Measurements from ENCODE around the gene GRXCR1. TPM values are rescaled to one million over a fixed set of nuclear protein-coding genes. Genes with fewer than 3 reads are reported as not detected.

GRXCR1 gene
- total and polyA plus RNA-seq, 2 experiments from 2014 or later, result not detected

DNA sequence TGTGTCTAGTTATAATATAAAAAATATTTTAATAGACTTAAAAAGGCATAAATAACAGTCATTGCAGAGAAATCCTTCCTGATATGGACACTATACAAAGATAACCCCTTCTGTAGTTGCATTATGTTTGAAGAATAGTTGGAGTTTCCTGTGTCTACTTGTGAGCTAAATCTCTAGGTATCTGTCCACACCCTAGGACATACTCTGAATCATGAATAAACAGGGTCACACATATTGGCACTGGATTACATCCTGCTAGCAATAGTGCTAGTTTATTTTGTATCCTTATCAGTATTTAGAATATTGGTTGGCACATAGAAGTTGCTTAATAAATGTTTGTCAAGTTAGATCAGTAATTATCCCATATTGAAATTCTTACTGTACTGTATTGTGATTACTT lies 173.9 kb downstream of the GRXCR1 start:
- TF ChIP-seq EZH2phosphoT487 (IDR thresholded peaks at IDR 0.05; ENCODE audit: unreplicated experiment) (no peak), ZNF114 (CRISPR knock-in tag; IDR thresholded peaks at IDR 0.05) (no peak), JUNB (IDR thresholded peaks at IDR 0.05; ENCODE audit: unreplicated experiment) (no peak), ZNF331 (CRISPR knock-in tag; IDR thresholded peaks at IDR 0.05; ENCODE audit: low read depth) (no peak), EZH2 (IDR thresholded peaks at IDR 0.05; ENCODE audit: low read depth, unreplicated experiment) (no peak), STAT1 (IDR thresholded peaks at IDR 0.05; ENCODE audit: unreplicated experiment) (no peak), NANOG (IDR thresholded peaks at IDR 0.05; ENCODE audit: borderline replicate concordance) (no peak), POLR2AphosphoS5 (IDR thresholded peaks at IDR 0.05; ENCODE audit: low read depth) (no peak), CREB1 (CRISPR knock-in tag; IDR thresholded peaks at IDR 0.05; ENCODE audit: low read depth) (no peak)
- TF ChIP-seq, protein P1, sequence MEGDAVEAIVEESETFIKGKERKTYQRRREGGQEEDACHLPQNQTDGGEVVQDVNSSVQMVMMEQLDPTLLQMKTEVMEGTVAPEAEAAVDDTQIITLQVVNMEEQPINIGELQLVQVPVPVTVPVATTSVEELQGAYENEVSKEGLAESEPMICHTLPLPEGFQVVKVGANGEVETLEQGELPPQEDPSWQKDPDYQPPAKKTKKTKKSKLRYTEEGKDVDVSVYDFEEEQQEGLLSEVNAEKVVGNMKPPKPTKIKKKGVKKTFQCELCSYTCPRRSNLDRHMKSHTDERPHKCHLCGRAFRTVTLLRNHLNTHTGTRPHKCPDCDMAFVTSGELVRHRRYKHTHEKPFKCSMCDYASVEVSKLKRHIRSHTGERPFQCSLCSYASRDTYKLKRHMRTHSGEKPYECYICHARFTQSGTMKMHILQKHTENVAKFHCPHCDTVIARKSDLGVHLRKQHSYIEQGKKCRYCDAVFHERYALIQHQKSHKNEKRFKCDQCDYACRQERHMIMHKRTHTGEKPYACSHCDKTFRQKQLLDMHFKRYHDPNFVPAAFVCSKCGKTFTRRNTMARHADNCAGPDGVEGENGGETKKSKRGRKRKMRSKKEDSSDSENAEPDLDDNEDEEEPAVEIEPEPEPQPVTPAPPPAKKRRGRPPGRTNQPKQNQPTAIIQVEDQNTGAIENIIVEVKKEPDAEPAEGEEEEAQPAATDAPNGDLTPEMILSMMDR (conservative IDR thresholded peaks at IDR 0.05; ENCODE audit: low read depth in 2 of 2), result no peak
- TF ChIP-seq, protein P2, sequence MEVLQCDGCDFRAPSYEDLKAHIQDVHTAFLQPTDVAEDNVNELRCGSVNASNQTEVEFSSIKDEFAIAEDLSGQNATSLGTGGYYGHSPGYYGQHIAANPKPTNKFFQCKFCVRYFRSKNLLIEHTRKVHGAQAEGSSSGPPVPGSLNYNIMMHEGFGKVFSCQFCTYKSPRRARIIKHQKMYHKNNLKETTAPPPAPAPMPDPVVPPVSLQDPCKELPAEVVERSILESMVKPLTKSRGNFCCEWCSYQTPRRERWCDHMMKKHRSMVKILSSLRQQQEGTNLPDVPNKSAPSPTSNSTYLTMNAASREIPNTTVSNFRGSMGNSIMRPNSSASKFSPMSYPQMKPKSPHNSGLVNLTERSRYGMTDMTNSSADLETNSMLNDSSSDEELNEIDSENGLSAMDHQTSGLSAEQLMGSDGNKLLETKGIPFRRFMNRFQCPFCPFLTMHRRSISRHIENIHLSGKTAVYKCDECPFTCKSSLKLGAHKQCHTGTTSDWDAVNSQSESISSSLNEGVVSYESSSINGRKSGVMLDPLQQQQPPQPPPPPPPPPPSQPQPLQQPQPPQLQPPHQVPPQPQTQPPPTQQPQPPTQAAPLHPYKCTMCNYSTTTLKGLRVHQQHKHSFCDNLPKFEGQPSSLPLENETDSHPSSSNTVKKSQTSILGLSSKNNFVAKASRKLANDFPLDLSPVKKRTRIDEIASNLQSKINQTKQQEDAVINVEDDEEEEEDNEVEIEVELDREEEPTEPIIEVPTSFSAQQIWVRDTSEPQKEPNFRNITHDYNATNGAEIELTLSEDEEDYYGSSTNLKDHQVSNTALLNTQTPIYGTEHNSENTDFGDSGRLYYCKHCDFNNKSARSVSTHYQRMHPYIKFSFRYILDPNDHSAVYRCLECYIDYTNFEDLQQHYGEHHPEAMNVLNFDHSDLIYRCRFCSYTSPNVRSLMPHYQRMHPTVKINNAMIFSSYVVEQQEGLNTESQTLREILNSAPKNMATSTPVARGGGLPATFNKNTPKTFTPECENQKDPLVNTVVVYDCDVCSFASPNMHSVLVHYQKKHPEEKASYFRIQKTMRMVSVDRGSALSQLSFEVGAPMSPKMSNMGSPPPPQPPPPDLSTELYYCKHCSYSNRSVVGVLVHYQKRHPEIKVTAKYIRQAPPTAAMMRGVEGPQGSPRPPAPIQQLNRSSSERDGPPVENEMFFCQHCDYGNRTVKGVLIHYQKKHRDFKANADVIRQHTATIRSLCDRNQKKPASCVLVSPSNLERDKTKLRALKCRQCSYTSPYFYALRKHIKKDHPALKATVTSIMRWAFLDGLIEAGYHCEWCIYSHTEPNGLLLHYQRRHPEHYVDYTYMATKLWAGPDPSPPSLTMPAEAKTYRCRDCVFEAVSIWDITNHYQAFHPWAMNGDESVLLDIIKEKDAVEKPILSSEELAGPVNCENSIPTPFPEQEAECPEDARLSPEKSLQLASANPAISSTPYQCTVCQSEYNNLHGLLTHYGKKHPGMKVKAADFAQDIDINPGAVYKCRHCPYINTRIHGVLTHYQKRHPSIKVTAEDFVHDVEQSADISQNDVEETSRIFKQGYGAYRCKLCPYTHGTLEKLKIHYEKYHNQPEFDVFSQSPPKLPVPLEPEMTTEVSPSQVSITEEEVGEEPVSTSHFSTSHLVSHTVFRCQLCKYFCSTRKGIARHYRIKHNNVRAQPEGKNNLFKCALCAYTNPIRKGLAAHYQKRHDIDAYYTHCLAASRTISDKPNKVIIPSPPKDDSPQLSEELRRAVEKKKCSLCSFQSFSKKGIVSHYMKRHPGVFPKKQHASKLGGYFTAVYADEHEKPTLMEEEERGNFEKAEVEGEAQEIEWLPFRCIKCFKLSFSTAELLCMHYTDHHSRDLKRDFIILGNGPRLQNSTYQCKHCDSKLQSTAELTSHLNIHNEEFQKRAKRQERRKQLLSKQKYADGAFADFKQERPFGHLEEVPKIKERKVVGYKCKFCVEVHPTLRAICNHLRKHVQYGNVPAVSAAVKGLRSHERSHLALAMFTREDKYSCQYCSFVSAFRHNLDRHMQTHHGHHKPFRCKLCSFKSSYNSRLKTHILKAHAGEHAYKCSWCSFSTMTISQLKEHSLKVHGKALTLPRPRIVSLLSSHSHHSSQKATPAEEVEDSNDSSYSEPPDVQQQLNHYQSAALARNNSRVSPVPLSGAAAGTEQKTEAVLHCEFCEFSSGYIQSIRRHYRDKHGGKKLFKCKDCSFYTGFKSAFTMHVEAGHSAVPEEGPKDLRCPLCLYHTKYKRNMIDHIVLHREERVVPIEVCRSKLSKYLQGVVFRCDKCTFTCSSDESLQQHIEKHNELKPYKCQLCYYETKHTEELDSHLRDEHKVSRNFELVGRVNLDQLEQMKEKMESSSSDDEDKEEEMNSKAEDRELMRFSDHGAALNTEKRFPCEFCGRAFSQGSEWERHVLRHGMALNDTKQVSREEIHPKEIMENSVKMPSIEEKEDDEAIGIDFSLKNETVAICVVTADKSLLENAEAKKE (CRISPR knock-in tag; IDR thresholded peaks at IDR 0.05), result no peak
- TF ChIP-seq, protein P3, sequence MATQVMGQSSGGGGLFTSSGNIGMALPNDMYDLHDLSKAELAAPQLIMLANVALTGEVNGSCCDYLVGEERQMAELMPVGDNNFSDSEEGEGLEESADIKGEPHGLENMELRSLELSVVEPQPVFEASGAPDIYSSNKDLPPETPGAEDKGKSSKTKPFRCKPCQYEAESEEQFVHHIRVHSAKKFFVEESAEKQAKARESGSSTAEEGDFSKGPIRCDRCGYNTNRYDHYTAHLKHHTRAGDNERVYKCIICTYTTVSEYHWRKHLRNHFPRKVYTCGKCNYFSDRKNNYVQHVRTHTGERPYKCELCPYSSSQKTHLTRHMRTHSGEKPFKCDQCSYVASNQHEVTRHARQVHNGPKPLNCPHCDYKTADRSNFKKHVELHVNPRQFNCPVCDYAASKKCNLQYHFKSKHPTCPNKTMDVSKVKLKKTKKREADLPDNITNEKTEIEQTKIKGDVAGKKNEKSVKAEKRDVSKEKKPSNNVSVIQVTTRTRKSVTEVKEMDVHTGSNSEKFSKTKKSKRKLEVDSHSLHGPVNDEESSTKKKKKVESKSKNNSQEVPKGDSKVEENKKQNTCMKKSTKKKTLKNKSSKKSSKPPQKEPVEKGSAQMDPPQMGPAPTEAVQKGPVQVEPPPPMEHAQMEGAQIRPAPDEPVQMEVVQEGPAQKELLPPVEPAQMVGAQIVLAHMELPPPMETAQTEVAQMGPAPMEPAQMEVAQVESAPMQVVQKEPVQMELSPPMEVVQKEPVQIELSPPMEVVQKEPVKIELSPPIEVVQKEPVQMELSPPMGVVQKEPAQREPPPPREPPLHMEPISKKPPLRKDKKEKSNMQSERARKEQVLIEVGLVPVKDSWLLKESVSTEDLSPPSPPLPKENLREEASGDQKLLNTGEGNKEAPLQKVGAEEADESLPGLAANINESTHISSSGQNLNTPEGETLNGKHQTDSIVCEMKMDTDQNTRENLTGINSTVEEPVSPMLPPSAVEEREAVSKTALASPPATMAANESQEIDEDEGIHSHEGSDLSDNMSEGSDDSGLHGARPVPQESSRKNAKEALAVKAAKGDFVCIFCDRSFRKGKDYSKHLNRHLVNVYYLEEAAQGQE (IDR thresholded peaks at IDR 0.05; ENCODE audit: unreplicated experiment), result no peak
- TF ChIP-seq, protein P4, sequence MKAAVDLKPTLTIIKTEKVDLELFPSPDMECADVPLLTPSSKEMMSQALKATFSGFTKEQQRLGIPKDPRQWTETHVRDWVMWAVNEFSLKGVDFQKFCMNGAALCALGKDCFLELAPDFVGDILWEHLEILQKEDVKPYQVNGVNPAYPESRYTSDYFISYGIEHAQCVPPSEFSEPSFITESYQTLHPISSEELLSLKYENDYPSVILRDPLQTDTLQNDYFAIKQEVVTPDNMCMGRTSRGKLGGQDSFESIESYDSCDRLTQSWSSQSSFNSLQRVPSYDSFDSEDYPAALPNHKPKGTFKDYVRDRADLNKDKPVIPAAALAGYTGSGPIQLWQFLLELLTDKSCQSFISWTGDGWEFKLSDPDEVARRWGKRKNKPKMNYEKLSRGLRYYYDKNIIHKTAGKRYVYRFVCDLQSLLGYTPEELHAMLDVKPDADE (IDR thresholded peaks at IDR 0.05), result no peak

More for the DNA sequence above, 173.9 kb downstream of the GRXCR1 start:
- peaks cover 4% of the 10 kb centered on the region; the same call in 2 of the 3 replicates for H3K9me3 Mint-ChIP-seq
- no peaks in the 10 kb centered on the region for H3K27me3 Mint-ChIP-seq (ENCODE audit: insufficient read depth, low read depth, poor library complexity)
- no peak overlapping the region for H3K4me3 Mint-ChIP-seq
- H3K36me3 Mint-ChIP-seq (ENCODE audit: low read depth), result peaks cover 2% of the 10 kb centered on the region; the same call in 1 of the 3 replicates
- no peak for ATAC-seq
- Histone ChIP-seq H3K4me2 (no peak overlapping the region), H3F3A (replicated peaks; ENCODE audit: low read depth) (no peaks in the 10 kb centered on the region), H3K79me2 (replicated peaks; ENCODE audit: insufficient read depth) (no peaks in the 10 kb centered on the region), H3K36me3 (ENCODE audit: insufficient read depth) (no peaks in the 10 kb centered on the region; the same call in 1 of the 2 replicates), H3K27ac (ENCODE audit: low read depth) (no peak overlapping the region), H4K20me1 (replicated peaks; ENCODE audit: insufficient read depth) (no peaks in the 10 kb centered on the region), H3K9me2 (ENCODE audit: insufficient read depth) (0 out of 2 replicates have a peak, but pooled peaks cover 7% of the 10 kb centered on the region), H2AFZ (no peak overlapping the region), H3K4me1 (ENCODE audit: insufficient read depth) (no peaks in the 10 kb centered on the region), H3K4me3 (no peak overlapping the region), H3K27me3 (ENCODE audit: insufficient read depth) (no peaks in the 10 kb centered on the region)
- no peak for DNase-seq (ENCODE audit: low spot score)
- H3K4me1 Mint-ChIP-seq, result peaks cover 6% of the 10 kb centered on the region; the same call in 1 of the 3 replicates
- H3K27ac Mint-ChIP-seq, result no peak overlapping the region
